Measurements from ENCODE around the gene AFAP1. TPM values are rescaled to one million over a fixed set of nuclear protein-coding genes. Genes with fewer than 3 reads are reported as not detected.

The AFAP1 gene
- total and polyA plus RNA-seq, 2 of the 4 experiments (the other 2 are of a cell fraction) = 48.2 to 80.9 TPM

DNA sequence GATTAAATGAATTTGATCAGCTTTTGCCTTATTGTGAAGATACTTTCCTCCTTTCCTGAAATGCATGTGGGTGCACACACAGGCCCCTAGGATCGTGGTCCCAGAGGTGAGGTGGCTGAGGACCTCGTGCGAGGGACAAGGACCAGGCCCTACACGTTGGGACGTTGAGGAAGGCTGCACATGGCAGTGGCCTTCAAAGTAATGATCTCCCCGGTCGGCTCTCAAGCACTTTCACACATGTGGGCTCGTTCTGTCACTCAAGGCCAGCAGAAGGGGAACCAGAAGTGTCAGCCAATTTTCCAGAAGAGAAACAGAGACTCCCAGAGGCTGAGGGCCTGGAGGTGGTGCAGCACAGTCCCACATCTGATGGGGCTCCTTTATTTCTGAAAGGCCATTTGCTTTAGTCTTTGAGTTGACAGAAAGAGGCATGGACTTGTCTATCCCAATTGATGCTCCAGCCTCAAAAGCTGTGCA lies 196.8 kb downstream of the AFAP1 start:
- no peak overlapping the region for H4K5ac ChIP-seq (ENCODE audit: low read depth, low read length)
- H3K4me2 ChIP-seq (ENCODE audit: low read depth, low read length) = no peak overlapping the region
- H3K9ac ChIP-seq (ENCODE audit: low read depth, low read length) = no peak overlapping the region
- H2AFZ ChIP-seq (replicated peaks; ENCODE audit: low read length, poor library complexity) = no peak overlapping the region
- H4K91ac ChIP-seq (ENCODE audit: insufficient read depth, low read depth, low read length) = no peak overlapping the region
- no peak for TF ChIP-seq RCOR1 (IDR thresholded peaks at IDR 0.05; ENCODE audit: insufficient replicate concordance, low read length)
- no peak for TF ChIP-seq RFX5 (IDR thresholded peaks at IDR 0.05; ENCODE audit: low read depth, low read length)
- TF ChIP-seq SMC3 (IDR thresholded peaks at IDR 0.05; ENCODE audit: low read depth, low read length) = no peak
- TF ChIP-seq CEBPB (IDR thresholded peaks at IDR 0.05; ENCODE audit: low read depth, low read length) = no peak
- no peak for TF ChIP-seq POLR2A (IDR thresholded peaks at IDR 0.05; ENCODE audit: low read depth, low read length)
- TF ChIP-seq NFE2L2 (IDR thresholded peaks at IDR 0.05; ENCODE audit: low read depth, low read length) = no peak
- TF ChIP-seq, protein P1, sequence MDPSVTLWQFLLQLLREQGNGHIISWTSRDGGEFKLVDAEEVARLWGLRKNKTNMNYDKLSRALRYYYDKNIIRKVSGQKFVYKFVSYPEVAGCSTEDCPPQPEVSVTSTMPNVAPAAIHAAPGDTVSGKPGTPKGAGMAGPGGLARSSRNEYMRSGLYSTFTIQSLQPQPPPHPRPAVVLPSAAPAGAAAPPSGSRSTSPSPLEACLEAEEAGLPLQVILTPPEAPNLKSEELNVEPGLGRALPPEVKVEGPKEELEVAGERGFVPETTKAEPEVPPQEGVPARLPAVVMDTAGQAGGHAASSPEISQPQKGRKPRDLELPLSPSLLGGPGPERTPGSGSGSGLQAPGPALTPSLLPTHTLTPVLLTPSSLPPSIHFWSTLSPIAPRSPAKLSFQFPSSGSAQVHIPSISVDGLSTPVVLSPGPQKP (IDR thresholded peaks at IDR 0.05; ENCODE audit: borderline replicate concordance, low read depth, low read length) = no peak
- TF ChIP-seq, protein P2, sequence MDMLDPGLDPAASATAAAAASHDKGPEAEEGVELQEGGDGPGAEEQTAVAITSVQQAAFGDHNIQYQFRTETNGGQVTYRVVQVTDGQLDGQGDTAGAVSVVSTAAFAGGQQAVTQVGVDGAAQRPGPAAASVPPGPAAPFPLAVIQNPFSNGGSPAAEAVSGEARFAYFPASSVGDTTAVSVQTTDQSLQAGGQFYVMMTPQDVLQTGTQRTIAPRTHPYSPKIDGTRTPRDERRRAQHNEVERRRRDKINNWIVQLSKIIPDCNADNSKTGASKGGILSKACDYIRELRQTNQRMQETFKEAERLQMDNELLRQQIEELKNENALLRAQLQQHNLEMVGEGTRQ (IDR thresholded peaks at IDR 0.05; ENCODE audit: low read depth, low read length) = no peak
- TF ChIP-seq MAZ (IDR thresholded peaks at IDR 0.05; ENCODE audit: borderline replicate concordance, low read depth, low read length) = no peak
- no peak for TF ChIP-seq MAFK (IDR thresholded peaks at IDR 0.05; ENCODE audit: low read depth, low read length)
- no peak for TF ChIP-seq MXI1 (IDR thresholded peaks at IDR 0.05; ENCODE audit: borderline replicate concordance, low read depth, low read length)
- TF ChIP-seq, protein P3, sequence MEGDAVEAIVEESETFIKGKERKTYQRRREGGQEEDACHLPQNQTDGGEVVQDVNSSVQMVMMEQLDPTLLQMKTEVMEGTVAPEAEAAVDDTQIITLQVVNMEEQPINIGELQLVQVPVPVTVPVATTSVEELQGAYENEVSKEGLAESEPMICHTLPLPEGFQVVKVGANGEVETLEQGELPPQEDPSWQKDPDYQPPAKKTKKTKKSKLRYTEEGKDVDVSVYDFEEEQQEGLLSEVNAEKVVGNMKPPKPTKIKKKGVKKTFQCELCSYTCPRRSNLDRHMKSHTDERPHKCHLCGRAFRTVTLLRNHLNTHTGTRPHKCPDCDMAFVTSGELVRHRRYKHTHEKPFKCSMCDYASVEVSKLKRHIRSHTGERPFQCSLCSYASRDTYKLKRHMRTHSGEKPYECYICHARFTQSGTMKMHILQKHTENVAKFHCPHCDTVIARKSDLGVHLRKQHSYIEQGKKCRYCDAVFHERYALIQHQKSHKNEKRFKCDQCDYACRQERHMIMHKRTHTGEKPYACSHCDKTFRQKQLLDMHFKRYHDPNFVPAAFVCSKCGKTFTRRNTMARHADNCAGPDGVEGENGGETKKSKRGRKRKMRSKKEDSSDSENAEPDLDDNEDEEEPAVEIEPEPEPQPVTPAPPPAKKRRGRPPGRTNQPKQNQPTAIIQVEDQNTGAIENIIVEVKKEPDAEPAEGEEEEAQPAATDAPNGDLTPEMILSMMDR (conservative IDR thresholded peaks at IDR 0.05; ENCODE audit: low read depth, low read length) = no peak
- TF ChIP-seq BHLHE40 (IDR thresholded peaks at IDR 0.05; ENCODE audit: low read depth, low read length) = no peak
- no peak for TF ChIP-seq FOS (IDR thresholded peaks at IDR 0.05; ENCODE audit: low read depth, low read length)
- no peak for TF ChIP-seq RAD21 (IDR thresholded peaks at IDR 0.05; ENCODE audit: low read length)
- no peak for TF ChIP-seq CHD1 (IDR thresholded peaks at IDR 0.05; ENCODE audit: low read depth, low read length)
- no peak overlapping the region for H4K8ac ChIP-seq (ENCODE audit: low read depth in 2 of 2, low read length in 2 of 2)
- H3K9me3 ChIP-seq (ENCODE audit: control insufficient read depth, insufficient read depth, low read length) = no peaks in the 10 kb centered on the region
- ChIA-PET CTCF (interaction anchor here (1.0 kb wide), 1 partner anchor 23 kb away, joined by 4 read pairs; no protein-coding TSS in a partner anchor), POLR2A (ENCODE audit: unreplicated experiment) (no interaction called here)
- no peaks in the 10 kb centered on the region for H3K9me1 ChIP-seq (ENCODE audit: insufficient read depth, low read length)
- no peak overlapping the region for H2BK120ac ChIP-seq (ENCODE audit: low read depth, low read length)
- dilution Hi-C loops (cut with HindIII; ENCODE audit: low sequenced_read_pairs, unreplicated experiment) = no loop called here
- H2AK9ac ChIP-seq (replicated peaks; ENCODE audit: low read depth, low read length, poor library complexity) = no peak overlapping the region
- WGBS, 2 experiments (ENCODE audit: extremely low coverage in 2 of 2, insufficient read length in 1 of 2) = no CpG with 5 or more reads among the region's 8 CpGs
- no peak overlapping the region for H2BK20ac ChIP-seq (ENCODE audit: low read depth, low read length)
- H2BK15ac ChIP-seq (ENCODE audit: low read depth, low read length) = no peak overlapping the region
- DNase-seq = no peak
- BruUV-seq (replicated peaks) = no TSS peak
- in situ Hi-C loops (cut with MboI; ENCODE audit: low sequenced_read_pairs) = no loop called here
- no peak overlapping the region for H3K18ac ChIP-seq (ENCODE audit: low read depth, low read length)
- no peaks in the 10 kb centered on the region; the same call in 1 of the 2 replicates for H3K27me3 ChIP-seq (ENCODE audit: control insufficient read depth, insufficient read depth, low read length)
- no peaks in the 10 kb centered on the region for H3K36me3 ChIP-seq (ENCODE audit: control insufficient read depth, insufficient read depth, low read length)
- H3K14ac ChIP-seq (replicated peaks; ENCODE audit: low read depth, low read length) = no peak overlapping the region
- no peak overlapping the region for H3K27ac ChIP-seq (ENCODE audit: insufficient read depth, low read length)
- ATAC-seq (ENCODE audit: low read depth) = no peak; the same call in 1 of the 2 replicates
- H3K56ac ChIP-seq (ENCODE audit: extremely low read depth, insufficient read depth, low read length) = no peak overlapping the region
- H3K4me1 ChIP-seq (ENCODE audit: control insufficient read depth, insufficient read depth, low read length) = no peaks in the 10 kb centered on the region
- no peaks in the 10 kb centered on the region for H3K79me1 ChIP-seq (ENCODE audit: low read depth in 1 of 2, low read length in 2 of 2)
- no peak overlapping the region for H2AK5ac ChIP-seq (ENCODE audit: low read depth, low read length)
- no peak overlapping the region for H3K4me3 ChIP-seq (ENCODE audit: insufficient read depth, low read depth, low read length)
- H3K23ac ChIP-seq (ENCODE audit: low read depth, low read length) = no peak overlapping the region
- H3K4ac ChIP-seq (ENCODE audit: low read depth, low read length) = no peak overlapping the region
- H4K20me1 ChIP-seq (ENCODE audit: insufficient read depth, low read length) = no peaks in the 10 kb centered on the region
- intact Hi-C loops (cut with micrococcal nuclease) = no loop called here
- no peak overlapping the region for H2BK5ac ChIP-seq (ENCODE audit: low read depth, low read length, poor library complexity, severe bottlenecking)

Data from IMR-90 (cell line).